Activated T-cell treated with anti-CD3 and anti-CD28 coated beads for 24 hours (primary cell): ENCODE results near the gene DIO3.

Experiments used
- DNase-seq: peaks from one replicate; pipeline ENCODE4 v3.0.0-alpha.2; 2020; ENCODE audit warnings: low read depth

The DIO3 gene

DNA sequence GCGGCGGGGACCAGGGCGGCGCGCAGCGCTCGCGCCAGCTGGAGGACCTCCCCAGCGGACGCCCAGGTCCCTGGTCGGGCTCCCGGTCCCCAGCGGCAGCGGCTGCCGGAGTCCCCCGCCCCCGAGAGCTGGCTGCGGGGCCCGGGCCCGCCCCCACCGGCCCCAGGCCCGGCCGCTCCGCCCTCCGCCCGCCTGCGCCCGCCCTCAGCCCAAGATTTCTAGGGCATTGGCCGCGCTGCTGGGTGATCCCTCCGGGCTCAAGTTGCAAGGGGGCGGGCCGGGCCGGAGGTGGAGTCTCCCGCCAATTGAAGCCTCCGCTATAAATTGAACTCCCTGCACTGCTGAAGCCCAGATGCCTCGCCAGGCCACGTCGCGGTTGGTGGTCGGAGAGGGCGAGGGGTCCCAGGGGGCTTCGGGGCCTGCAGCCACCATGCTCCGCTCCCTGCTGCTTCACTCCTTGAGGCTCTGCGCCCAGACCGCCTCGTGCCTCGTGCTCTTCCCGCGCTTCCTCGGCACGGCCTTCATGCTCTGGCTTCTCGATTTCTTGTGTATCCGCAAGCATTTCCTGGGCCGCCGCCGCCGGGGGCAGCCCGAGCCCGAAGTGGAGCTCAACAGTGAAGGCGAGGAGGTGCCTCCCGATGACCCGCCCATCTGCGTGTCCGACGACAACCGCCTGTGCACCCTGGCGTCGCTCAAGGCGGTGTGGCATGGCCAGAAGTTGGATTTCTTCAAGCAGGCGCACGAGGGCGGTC, at the start of gene DIO3:
DIO3 (plus strand) TSS at position 351 of the 752 bp plus-strand sequence.
- no peak for DNase-seq

DNA sequence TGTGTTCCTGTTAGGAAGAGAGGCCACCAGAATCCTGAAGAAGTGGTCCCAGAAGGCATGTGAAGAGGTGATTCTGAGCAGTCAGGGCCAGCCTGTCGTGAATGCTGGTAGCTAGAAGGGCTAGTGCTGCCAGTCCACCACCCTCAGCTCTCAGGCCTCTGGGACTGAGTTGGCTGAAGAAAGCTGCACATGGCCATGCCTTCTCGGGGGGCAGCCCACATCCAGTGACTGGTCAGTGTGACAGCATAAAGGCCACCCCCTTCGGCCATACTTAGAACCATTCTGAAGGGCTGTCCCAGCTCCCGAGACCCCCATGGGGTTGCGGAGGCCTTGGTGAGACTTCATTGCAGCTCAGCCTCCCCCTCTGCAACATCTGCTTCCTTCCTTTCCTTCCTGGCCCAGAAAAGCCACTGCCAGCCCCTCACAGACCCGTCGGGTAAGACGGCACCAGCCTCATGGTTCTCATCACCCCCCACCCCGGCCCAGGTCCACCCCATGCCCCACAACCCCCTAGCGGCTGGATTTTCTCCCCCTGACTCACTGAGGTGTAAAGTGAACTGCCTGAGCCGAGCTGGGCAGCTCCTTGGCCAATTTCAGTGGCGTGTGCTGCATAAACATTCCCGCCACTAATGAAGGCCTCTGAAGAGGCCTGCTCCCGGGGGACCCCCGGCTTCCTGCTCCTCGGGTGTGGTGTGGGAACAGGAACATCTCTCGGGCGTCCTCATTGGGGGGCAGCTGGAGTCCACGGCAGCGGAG, 49.5 kb upstream of the DIO3 start:
- DNase-seq: no peak

DNA sequence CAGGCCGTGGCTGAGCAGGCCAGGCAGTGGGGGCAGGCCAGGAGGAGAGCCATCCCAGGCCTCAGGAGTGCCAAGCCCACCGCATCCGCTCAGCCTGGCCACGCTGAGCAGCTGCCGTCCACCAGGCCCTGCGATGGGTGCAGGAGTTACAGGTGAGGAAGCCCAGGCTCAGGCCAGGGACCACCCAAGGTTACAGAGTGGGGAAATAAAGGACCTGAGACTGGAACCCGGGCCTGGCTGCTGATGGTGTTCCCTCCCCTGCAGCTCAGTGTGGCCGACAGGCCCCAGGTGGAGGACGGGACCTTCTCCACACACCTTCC, 49.0 kb upstream of the DIO3 start:
- DNase-seq: no peak

DNA sequence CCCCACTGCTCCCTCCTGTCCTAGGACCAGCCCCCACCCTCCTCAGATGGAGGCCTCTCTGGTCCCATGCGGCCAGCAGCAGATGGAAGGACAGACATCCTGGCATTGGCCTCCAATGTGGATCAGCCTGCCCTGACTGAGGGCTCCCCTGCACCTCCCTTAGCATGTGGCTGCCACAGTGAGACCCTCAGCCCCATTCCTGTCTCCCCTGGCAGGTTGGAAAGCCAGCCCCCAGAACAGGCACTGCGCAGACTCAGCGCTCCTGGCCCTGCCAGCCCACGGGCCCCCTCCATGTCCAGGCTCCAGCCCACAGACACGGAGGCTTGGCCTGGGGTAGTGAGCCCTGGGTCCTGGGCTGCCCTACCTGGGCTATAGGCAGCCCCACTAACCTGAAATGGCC, 47.2 kb upstream of the DIO3 start:
- no peak for DNase-seq

DNA sequence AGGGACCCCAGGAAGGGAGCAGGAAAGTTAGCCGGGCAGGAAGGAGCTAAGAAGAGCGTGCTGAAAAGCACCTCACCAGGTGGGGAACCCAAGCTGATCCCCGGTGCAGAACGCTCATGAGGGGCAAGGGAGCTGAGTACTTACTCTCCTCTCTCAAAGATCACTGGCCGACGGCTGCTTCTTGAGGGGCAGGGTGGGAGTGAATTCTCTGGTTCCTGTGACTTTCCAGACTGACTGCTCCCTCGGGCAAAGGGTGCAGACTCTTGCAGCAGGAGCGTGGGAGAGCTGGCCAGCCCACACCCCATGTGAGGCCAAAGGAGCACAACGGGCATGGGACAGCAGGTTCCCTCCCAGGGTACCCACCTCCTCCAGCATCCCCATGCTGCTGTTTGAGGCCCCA, 44.9 kb upstream of the DIO3 start:
- DNase-seq: no peak

DNA sequence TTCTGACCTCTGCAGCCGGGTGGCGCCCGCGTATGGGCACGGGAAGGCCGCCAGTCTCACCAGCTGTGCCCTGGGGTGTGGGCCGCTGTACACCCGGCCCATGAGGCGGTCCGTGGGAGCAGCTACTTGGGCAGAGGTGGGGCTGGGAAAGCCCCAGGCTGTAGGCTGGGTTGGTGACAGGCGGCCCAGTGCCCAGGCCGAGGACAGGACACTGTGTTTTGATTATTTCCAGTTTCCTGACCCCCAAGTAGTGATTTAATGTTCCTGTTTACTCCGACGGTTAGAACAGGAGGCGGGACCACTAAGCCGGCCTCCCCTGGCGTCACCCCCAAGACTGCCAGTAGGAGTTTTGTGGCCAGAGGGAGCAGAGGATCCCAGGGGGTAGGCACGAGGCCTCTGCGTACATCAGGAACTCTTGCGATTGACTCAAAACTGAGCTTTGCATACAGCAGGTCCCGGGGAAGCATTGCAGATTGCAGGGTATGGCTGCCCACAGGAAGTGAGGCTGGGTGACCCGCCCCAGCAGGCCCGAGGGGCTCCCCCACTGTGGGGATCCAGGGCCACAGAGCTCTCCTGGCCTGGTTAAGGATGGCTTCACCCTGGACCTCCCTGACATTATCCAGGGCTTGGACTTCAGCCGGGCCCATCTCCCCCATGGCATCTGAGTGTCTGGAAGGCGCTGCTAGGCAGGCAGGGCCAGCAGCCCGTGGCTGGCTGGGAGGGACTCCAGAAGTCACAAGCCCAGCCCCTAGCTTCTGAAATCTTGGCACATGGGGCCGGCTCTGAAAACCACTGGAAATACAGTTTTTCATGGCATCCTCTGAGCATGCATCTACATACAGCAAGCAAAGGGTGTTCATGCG, 42.5 kb upstream of the DIO3 start:
- no peak for DNase-seq

DNA sequence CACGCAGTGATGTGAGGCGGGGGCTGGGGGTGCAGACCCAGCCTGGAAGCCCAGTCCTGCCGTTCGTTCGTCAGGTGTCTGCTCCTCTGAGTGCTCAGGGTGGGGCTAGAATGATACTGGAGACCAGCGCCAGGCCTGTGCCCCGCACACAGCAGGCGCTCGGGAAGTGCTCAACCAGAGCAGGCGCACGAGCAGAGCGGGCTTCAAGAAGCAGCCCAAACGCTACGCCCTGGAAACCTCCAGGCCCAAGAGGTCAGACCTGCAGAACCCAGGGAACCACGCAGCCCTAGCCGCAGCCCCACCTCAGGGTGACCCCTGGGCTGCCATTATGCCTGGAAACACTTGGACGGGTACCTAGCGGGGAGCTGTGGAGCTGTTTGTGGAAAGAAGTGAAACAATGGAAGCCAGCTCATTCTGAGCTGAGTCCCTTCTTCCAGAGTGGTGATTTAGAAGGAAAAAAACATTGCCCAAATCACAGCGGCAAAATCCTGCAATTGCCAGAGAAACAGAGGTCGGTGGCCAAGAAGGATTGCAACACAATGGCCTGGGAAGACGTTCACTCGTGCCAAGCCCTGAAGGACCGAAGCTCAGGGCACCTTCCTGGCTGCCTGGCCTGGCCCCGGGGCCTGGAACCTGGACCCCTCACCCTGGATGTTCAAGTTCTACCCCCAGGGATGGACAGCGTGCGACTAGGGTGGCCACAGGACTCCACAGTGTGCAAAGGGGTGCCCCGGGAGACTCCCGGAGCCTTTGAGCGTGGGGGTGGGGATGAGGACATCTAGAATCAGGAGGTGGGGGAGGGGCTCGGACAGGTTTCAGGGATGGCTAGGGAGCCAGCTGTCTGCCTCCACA, 40.4 kb upstream of the DIO3 start:
- DNase-seq: no peak

DNA sequence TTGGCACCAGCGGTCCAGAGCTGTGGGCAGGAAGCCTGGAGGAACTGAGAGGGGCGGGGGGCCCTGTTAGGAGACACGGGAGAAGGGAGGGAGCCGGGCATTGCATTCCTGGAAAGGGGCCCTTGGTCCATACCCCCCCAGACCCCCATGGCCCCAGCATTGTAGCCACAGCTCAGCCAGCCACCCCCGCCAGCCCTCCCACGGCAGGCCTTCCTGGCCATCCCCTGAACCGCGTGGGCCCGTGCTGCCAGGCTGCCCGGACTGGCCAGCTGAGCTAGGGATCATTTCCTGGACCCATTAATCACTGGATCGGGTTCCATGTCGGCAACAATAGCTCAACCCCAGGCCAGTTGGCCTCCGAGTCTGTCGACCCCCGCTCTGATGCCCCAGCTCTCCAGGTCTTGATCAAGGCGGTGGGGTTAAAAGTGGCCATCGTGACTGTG, 39.8 kb upstream of the DIO3 start:
- DNase-seq: no peak

DNA sequence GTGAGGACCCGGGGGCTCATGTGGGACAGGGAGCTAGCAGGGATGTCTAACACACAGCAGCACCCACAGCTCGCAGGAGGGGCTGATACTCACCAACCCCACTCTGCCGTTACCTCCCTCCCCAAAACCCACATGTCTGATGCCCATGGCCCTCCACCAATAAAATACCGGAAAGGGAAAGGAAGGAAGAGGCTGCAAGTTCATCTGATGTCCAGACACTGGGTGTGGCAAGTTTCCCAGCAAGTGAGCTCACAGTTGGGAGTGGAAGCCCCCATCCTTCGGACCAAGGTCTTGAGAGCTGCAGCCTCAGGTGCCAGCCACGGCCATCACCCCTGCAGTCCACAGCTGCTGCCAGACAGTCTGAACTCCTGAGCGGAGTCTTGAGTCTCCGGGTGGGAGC, 39.3 kb upstream of the DIO3 start:
- no peak for DNase-seq

DNA sequence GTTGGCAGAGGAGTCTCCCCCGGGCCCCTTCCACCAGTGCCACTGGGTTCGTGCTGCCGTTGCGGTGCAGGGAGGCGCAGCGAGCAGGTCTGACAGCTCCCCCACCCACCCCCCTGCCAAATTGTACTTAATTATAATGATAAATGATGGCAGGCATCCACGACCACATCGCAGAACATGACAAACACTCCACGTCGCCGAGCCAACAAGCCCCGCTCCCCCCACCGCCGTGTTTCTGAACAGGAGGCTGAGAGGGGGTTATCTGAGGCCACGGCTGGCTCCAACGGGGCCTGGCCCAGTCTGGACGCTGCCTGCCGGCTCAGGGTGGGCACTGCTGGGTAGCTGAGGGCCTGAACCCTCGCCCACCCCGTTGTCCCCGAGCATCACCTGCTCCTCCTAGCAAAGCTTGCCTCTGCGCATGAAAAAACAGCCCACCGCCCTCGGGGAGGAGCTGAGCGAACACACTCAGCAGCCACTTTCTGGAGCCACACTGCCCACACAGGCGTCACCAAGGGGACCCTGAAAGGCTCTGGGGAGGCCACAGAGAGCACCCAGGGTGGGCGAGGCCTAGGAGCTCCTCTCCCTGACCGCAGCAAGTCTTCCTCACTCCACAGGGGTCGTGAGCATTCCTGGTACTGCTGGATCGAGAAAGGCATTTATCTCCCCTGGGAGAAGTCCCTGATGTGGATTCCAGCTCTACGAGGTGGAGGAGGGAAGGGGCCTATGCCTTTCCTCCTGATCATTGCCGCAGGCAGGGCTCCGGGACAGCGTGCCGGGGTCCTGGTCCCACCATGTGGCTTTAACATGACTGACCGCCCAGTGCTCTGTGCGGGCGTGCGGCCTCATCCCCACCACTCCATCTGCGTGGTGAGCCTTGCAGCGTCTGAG, 35.4 kb upstream of the DIO3 start:
- DNase-seq: no peak

DNA sequence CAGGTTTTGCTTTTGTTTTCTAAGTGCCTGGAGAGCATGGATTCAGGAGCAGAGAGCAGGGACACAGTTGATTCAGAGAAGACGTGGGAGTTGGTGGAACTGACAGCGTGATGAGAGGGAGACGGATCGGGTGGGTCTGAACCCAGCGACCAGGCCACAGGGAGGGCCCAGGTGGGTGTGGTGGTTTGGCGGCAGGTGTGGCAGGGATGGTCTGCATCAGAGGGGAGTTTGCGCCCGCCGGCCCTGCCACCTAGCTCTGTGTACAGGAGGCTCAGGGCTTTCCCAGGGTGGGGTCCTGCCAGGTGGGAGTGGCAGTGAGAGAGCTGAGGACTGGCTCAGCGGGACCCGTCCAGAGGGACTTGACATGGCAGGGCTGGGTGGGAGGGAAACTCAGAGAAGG, 33.3 kb upstream of the DIO3 start:
- no peak for DNase-seq

DNA sequence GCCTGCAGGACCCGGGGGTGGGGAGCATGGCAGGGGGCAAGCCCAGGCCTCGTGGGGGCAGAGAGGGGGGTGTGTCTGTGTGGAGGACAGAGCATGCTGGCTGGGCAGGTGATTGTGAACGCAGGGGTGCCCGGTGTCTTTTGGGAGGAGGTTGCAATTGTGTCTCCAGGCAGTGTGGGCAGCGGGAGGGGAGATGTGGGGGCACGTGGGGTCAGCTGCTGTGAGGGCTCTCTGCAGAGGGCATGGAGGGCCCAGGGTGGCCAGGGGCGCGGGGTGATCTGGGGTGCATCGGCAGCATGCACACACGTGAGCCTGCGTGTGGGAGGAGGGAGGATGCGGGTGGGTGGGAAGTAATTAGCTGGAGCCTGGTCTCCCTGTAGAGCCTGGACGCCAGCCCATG, 32.2 kb upstream of the DIO3 start:
- no peak for DNase-seq

DNA sequence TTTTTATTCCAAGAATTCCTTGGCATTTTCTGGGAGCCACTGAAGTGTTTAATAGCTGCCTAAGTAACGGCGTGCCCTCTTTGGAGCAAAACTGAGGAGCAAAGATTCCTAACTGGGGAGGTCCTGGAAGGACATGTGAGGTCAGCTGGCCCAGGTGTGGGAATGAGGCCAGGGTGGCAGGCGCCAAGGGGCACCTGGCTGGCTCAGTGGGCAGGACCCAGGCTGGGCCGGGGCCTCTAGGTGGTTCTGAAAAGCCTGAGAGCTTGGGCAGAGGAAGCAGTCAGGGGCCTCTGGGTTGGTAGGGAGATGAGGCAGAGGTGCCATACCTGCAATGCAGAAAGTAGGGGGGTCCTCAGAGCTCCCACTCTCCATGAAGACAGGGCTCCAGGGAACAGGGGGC, 27.1 kb upstream of the DIO3 start:
- DNase-seq: no peak

DNA sequence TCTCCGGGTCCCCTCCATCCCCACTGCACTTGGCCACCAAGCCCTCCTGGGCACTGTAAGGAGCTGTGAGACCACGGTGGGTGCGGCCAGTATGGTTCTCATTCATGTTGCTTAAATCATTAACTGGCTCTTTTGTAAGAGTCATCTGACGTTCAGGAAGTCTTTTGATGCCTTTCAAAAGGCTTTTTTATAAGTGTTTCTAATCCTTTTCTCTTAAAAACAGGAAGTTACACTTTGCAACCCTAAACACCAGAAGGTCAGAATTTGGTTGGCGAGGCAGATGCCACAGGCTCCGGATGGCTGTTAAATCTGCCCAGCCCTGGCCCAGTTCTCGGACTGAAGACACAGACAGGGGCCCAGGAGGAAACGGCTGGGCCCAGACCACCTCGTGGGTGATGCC, 26.1 kb upstream of the DIO3 start:
- DNase-seq: no peak

DNA sequence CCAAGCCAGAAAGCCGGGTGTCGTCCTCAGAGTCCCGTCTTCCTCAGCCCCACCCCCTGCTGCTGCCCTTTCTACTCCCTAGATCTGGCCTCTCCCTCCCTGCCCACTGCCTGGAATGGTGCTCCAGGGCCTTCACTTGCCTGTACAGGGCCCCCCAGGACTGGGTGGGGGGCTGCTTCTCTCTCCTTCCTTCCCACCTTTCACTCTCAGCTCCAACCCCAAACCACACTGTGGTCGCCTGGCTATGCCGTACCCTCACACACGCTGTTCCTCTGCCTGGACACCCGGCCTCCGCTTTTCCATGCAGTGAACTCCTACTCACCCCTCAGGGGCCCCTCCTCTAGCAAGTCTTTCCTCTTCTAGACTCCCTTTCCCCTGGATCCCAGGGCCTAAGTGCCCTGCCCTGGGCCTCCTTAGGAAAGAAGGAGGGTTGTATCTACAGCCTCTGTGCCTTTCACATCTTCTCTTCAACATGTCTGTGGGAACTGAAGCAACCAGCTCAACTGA, 25.5 kb upstream of the DIO3 start:
- DNase-seq: no peak

DNA sequence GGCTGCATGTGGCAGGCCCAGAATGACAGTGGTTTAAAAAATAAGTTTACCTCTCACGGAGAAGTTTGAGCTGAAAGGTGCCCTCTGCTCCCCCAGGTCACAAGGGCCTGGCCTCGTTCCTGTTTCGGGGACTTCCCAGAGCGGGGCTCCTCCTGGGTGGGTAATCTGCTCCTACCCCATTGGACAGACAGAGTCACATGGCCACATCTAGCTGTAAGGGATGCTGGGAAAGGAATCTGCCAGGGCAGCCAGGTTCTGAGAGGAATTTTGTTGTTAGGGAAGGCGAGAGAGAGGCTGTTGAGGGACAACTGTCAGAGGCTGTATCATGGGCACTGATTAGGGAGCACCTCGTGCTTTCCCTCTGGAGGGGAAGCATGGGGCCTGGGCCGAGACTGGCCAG, 24.0 kb upstream of the DIO3 start:
- no peak for DNase-seq

DNA sequence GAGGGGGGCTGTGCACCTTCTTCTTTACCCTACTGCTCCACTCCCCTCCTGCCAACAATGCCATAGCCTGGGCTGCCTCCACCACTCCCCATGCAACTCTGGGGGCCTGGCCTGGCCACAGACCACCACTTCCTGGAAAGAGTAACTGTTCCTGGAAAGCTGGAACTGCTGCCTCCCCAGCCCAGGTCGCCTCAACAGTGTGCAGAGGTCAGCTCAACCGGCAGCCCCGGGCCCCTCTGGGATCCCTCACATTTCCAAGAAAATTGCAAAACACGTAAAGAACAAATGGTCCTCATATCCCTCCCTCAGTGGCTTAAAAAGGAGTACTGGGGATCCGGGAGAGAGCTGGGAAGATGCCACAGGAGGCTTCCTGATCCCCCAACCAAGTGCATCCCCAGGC, 22.4 kb upstream of the DIO3 start:
- DNase-seq: no peak

DNA sequence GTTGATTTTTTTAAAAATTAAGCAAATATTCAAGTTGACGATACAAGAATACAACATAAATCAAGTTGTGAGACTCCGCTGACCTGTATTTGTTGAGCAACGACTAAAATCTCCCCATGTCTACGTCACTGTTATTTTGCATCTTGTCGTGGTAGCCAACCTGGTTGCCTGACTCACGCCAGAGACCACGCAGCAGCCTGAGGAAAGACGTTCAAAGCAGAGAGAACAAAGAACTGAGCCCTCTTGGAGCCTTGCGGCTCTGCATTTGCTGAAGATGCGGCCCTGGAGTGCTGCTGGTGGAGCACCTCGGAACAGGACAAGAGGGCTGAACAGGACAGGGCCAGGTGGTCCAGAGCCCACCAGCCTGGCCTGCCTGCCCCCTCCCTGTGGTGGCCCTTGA, 21.4 kb upstream of the DIO3 start:
- no peak for DNase-seq

DNA sequence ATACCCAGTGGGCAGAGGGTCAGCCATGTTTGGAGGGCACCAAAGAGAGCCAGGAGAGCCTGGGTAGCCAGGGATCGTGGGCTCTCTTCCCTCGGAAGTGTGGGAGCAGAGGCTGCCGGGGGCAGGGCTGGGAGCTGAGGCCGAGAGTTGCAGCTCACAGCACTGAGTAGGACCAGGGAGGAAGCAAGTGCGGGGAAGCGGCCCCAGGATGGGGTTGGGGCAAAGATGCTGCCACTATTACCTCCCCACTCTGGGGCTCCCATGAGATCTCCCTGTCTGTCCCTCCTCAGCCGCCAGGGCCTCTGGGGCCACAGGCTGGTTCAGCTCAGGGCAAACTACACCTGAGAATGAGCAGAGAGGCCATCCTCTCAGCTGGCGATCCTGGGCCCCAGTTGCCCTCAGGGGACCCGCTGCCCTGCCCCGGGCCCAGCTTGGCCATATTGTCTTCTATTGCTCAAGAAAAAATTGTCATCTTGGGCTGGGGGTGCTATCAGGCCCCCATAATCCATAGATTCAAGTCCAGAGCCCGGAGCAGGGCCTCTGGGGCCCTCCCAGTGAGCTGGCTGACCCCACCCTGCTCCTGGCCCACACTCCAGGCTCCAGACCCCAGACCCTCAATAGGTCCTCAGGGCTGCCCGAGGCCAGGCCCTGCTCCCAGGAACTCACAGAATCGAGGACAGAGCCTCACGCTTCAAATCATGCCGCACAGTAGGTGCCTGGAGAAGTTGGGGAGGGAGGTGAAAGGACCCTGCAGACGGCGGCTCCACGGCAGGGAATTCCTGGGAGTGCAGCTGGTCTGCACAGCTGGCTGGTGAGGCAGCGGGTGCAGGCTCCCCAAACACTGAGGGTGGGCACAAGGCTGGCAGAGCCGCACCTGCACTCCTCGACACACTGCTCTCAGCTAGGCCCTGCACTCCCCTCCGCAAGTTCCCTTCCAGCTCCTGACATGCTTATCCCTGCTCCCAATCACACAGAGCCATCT, 20.5 kb upstream of the DIO3 start:
- no peak for DNase-seq

DNA sequence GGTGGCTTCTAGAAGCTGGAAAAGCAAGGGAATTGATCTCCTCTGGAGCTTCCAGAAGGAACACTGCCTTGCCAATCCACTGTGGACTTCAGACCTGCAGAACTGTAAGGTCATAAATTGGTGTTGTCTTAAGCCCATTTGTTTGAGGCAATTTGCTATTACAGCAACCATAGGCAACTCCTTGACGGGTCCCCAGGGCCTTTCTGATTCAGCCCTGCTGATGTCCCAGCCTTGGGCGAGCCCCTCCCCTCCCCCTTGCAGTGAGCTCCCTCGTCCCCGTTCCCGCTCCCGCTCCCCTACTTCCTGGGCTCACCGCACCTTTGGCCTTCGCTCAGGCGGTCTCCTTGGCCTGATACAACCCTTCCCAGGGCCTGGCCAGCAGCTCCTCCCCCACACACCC, 18.9 kb upstream of the DIO3 start:
- DNase-seq: no peak
